K562 (cell line): ENCODE measurements around the gene ZFPM1. TPM values are rescaled to one million over a fixed set of nuclear protein-coding genes. Genes with fewer than 3 reads are reported as not detected.

Experiments used
- ATAC-seq: fragments of 200-7000 bp; cut with Tn5 transposase; 3 replicates; pipeline ENCODE4 v1.9.1; 2020; ENCODE audit warnings: moderate library complexity
- BruUV-seq: library from RNA; stranded (reverse); fragments of 400-500 nt; replicated peaks from 2 replicates; lab custom pipeline; 2021; lab: Mats Ljungman, UMichigan
- CTCF ChIA-PET: fragments of 300-600 bp; formaldehyde crosslinking; extraction: SDS; loops from one replicate; lab custom pipeline; 2021; ENCODE audit warnings: low intra/inter-chr PET ratio; lab: Yijun Ruan, JAX
- POLR2A ChIA-PET: fragments of 300-600, 350-650 bp; sonication (Branson Sonifier 250); formaldehyde crosslinking; extraction: SDS; loops from one replicate; lab custom pipeline; 2021; ENCODE audit warnings: antibody characterized with exemption, inconsistent platforms; lab: Yijun Ruan, JAX
- DNase-seq, 4 experiments: peaks; one replicate each; pipeline versions ENCODE4 v3.0.0 to v3.0.0-alpha.2; 2011 to 2018; ENCODE audit warnings: low spot score in 3 of 4, mixed read lengths in 3 of 4; ENCODE audit errors: extremely low read depth in 1 of 4
- FAIRE-seq: peaks from 2 replicates; lab custom pipeline; 2011; peaks lifted over from hg19 to GRCh38; lab: Jason Lieb, UNC
- H2AFZ ChIP-seq: 2 replicates; pipeline ENCODE4 v1.6.0; 2011; ENCODE audit warnings: low read depth, low read length, control low read depth, inconsistent platforms
- H3K27ac ChIP-seq: fragments of 200-600 bp; 3 replicates; pipeline ENCODE4 v1.8.0; 2011; ENCODE audit warnings: low read depth, mild to moderate bottlenecking, control low read depth, inconsistent platforms, low read length, moderate library complexity, mixed read lengths; ENCODE audit errors: extremely low read depth
- H3K27me3 ChIP-seq, 2 experiments: fragments of 300-600 bp in 1 of 2; 2 replicates in 1 of 2; 3 replicates in 1 of 2; pipeline versions ENCODE4 v1.6.0 to v1.8.0; 2011; ENCODE audit warnings: inconsistent platforms in 2 of 2, low read length in 2 of 2, mild to moderate bottlenecking in 1 of 2, mixed read lengths in 1 of 2, moderate library complexity in 1 of 2; ENCODE audit not compliant: control insufficient read depth in 2 of 2, insufficient read depth in 2 of 2
- H3K36me3 ChIP-seq: fragments of 300-600 bp; 3 replicates; pipeline ENCODE4 v1.8.0; 2011; ENCODE audit warnings: mild to moderate bottlenecking, low read length, inconsistent platforms; ENCODE audit not compliant: control insufficient read depth, insufficient read depth
- H3K4me1 ChIP-seq, 2 experiments: fragments of 200-600 bp in 1 of 2; replicated peaks in 1 of 2; 2 replicates in 1 of 2; 3 replicates in 1 of 2; pipeline versions ENCODE4 v1.5.1 to v1.8.0; 2011; ENCODE audit warnings: inconsistent platforms in 2 of 2, low read length in 2 of 2, mild to moderate bottlenecking in 1 of 2, mixed read lengths in 1 of 2, moderate library complexity in 1 of 2; ENCODE audit not compliant: control insufficient read depth in 2 of 2, insufficient read depth in 2 of 2
- H3K4me2 ChIP-seq: 2 replicates; pipeline ENCODE4 v1.6.1; 2011; ENCODE audit warnings: low read length, control low read depth, inconsistent platforms, mixed read lengths; ENCODE audit not compliant: insufficient read depth
- H3K4me3 ChIP-seq: fragments of 200-600 bp; sonication (generic), shearing (Covaris generic); 2 replicates; pipeline ENCODE4 v1.5.1; 2016; ENCODE audit warnings: control low read depth, inconsistent platforms
- H3K79me2 ChIP-seq: fragments of 200-600 bp; 3 replicates; pipeline ENCODE4 v1.8.0; 2011; ENCODE audit warnings: low read length, inconsistent platforms; ENCODE audit not compliant: control insufficient read depth, insufficient read depth
- H3K9ac ChIP-seq, 2 experiments: 2 replicates each; pipeline versions ENCODE4 v1.6.0 to v1.6.1; 2011; ENCODE audit warnings: low read depth in 2 of 2, low read length in 2 of 2, control low read depth in 1 of 2, inconsistent platforms in 1 of 2, mild to moderate bottlenecking in 1 of 2, mixed read lengths in 1 of 2; ENCODE audit not compliant: insufficient read depth in 1 of 2
- H3K9me1 ChIP-seq: one replicate; pipeline ENCODE4 v1.6.0; 2011; ENCODE audit warnings: inconsistent platforms, mild to moderate bottlenecking, low read length, moderate library complexity; ENCODE audit not compliant: control insufficient read depth, insufficient read depth
- H3K9me3 ChIP-seq: replicated peaks from 2 replicates; pipeline ENCODE4 v1.5.1; 2011; ENCODE audit warnings: low read depth, low read length, inconsistent platforms; ENCODE audit not compliant: control insufficient read depth, insufficient read depth
- H4K20me1 ChIP-seq: replicated peaks from 2 replicates; pipeline ENCODE4 v1.6.1; 2011; ENCODE audit warnings: low read length, inconsistent platforms, mixed read lengths; ENCODE audit not compliant: control insufficient read depth, insufficient read depth
- ARID1B ChIP-seq: fragments of 450-650 bp; IDR thresholded peaks from 2 replicates; pipeline ENCODE4 v1.6.1; 2016; ENCODE audit warnings: antibody characterized with exemption, mild to moderate bottlenecking, inconsistent platforms
- BCOR ChIP-seq: fragments of 450-650 bp; IDR thresholded peaks from 2 replicates; pipeline ENCODE4 v1.6.1; 2016
- CBFA2T3 ChIP-seq: fragments of 450-650 bp; IDR thresholded peaks from 2 replicates; pipeline ENCODE4 v1.6.1; 2017
- CBX2 ChIP-seq: fragments of 200-600 bp; sonication (generic); IDR thresholded peaks from one replicate; pipeline ENCODE4 v1.6.1; 2012; ENCODE audit warnings: mild to moderate bottlenecking, low read length, inconsistent platforms; ENCODE audit not compliant: insufficient read depth, poor library complexity, severe bottlenecking
- ESRRB ChIP-seq: fragments of 250-450 bp; sonication (Bioruptor Pico); IDR thresholded peaks from 2 replicates; pipeline ENCODE4 v1.5.0; 2020; ENCODE audit warnings: mild to moderate bottlenecking, moderate library complexity, borderline replicate concordance
- HMG20A ChIP-seq: fragments of 450-650 bp; formaldehyde crosslinking; conservative IDR thresholded peaks from 2 replicates; pipeline ENCODE4 v1.4.0; 2020; ENCODE audit warnings: mild to moderate bottlenecking, mixed read lengths
- HMGN3 ChIP-seq: IDR thresholded peaks from 2 replicates; pipeline ENCODE4 v1.6.1; 2011; ENCODE audit warnings: borderline replicate concordance, low read depth, mild to moderate bottlenecking, mixed read lengths, low read length; ENCODE audit not compliant: insufficient read length; ENCODE audit errors: extremely low read depth
- KAT7 ChIP-seq: sonication (generic); formaldehyde crosslinking; IDR thresholded peaks from 2 replicates; pipeline ENCODE4 v1.8.0; 2022; ENCODE audit warnings: missing genetic modification reagents, mild to moderate bottlenecking, borderline replicate concordance
- KDM1A ChIP-seq, 2 experiments: fragments of 450-650 bp; IDR thresholded peaks; 2 replicates each; pipeline ENCODE4 v1.6.1; 2016; ENCODE audit warnings: mild to moderate bottlenecking in 2 of 2
- PPARD ChIP-seq: fragments of 250-450 bp; sonication (Bioruptor Pico); IDR thresholded peaks from 2 replicates; pipeline ENCODE4 v1.8.0; 2022; ENCODE audit warnings: inconsistent platforms, mild to moderate bottlenecking, moderate library complexity
- RBM39 ChIP-seq: fragments of 200-400 bp; formaldehyde crosslinking; optimal IDR thresholded peaks from 2 replicates; pipeline ENCODE3; 2018; ENCODE audit warnings: low read depth, low read length
- RCOR1 ChIP-seq, 2 experiments: IDR thresholded peaks; 2 replicates each; pipeline ENCODE4 v1.6.1; 2012; ENCODE audit warnings: low read depth in 2 of 2, low read length in 2 of 2, borderline replicate concordance in 1 of 2, improper control_type of control experiment in 1 of 2
- RFX5 ChIP-seq: IDR thresholded peaks from 2 replicates; pipeline ENCODE4 v1.6.1; 2011; ENCODE audit warnings: low read depth, mild to moderate bottlenecking, improper control_type of control experiment, low read length
- SMAD2 ChIP-seq: fragments of 150-350 bp; IDR thresholded peaks from 2 replicates; pipeline ENCODE4 v1.6.1; 2014; ENCODE audit warnings: low read depth, mild to moderate bottlenecking, low read length
- SMARCA5 ChIP-seq: fragments of 450-650 bp; IDR thresholded peaks from 2 replicates; pipeline ENCODE4 v1.6.1; 2016
- TAF9B ChIP-seq: fragments of 450-650 bp; IDR thresholded peaks from 2 replicates; pipeline ENCODE4 v1.6.1; 2018; ENCODE audit warnings: mild to moderate bottlenecking; ENCODE audit not compliant: partially characterized antibody
- U2AF2 ChIP-seq: fragments of 200-400 bp; formaldehyde crosslinking; optimal IDR thresholded peaks from 2 replicates; pipeline ENCODE3; 2017; ENCODE audit warnings: low read depth, mild to moderate bottlenecking, low read length
- WGBS: fragments of 100-300 bp; shearing (Covaris generic); methylation state at CpG from one replicate; pipeline ENCODE4 v1.1.6; 2016; ENCODE audit warnings: low coverage, mixed read lengths; ENCODE audit not compliant: insufficient coverage; ENCODE audit errors: missing lambda C conversion rate; 5-methylcytosine and 5-hydroxymethylcytosine counted together
- in situ Hi-C: fragments of 300-500 bp; cut with MboI; formaldehyde crosslinking; loops from 4 replicates; pipeline ENCODE4 v1.15.0; 2018; ENCODE audit warnings: inconsistent platforms, mixed read lengths
- intact Hi-C: fragments of 100-400 bp; cut with micrococcal nuclease; formaldehyde crosslinking; loops from 2 replicates; pipeline ENCODE4 v1.14.2; 2022
- polyA plus RNA-seq, 8 experiments: library from polyadenylated mRNA; depleted of rRNA in 4 of 8; stranded (reverse) in 5 of 8; unstranded in 3 of 8; fragments of >200 nt; fragmentation: Nextera tagmentation in 2 of 8; fragmentation: Illumina TruSeq in 1 of 8; extraction: Ambion mirVana in 2 of 8; extraction: Trizol in 1 of 8; gene quantifications; 2 replicates each; pipeline versions ENCODE4 v1.2.1 to v1.2.3, GENCODE V29; 2011 to 2014; ENCODE audit warnings: inconsistent platforms in 1 of 8, missing spikeins in 1 of 8
- total RNA-seq, 7 experiments: library from RNA; depleted of rRNA in 6 of 7; stranded (reverse); fragments of >200 nt in 6 of 7; fragmentation: Illumina TruSeq in 2 of 7; extraction: Trizol in 2 of 7; gene quantifications; 2 replicates each; pipeline versions ENCODE4 v1.2.1 to v1.2.3, GENCODE V29; 2011 to 2021; ENCODE audit warnings: low replicate concordance in 1 of 7
- TF ChIP-seq, protein P1 (sequence below): fragments of 250-450 bp; sonication (Bioruptor Pico); IDR thresholded peaks from 2 replicates; pipeline ENCODE4 v1.8.0; 2021; ENCODE audit warnings: borderline replicate concordance, mild to moderate bottlenecking, moderate library complexity; ENCODE audit not compliant: poor library complexity, severe bottlenecking
- TF ChIP-seq, protein P2 (sequence below): fragments of 250-450 bp; sonication (Bioruptor Pico); IDR thresholded peaks from 2 replicates; pipeline ENCODE4 v1.5.0; 2020; ENCODE audit warnings: mild to moderate bottlenecking

Gene ZFPM1
- total and polyA plus RNA-seq, 9 of the 15 experiments (the other 6 are each of a cell fraction or from before 2014, with no cell fraction given), result 0.03 to 35.9 (median 1.4) TPM

DNA sequence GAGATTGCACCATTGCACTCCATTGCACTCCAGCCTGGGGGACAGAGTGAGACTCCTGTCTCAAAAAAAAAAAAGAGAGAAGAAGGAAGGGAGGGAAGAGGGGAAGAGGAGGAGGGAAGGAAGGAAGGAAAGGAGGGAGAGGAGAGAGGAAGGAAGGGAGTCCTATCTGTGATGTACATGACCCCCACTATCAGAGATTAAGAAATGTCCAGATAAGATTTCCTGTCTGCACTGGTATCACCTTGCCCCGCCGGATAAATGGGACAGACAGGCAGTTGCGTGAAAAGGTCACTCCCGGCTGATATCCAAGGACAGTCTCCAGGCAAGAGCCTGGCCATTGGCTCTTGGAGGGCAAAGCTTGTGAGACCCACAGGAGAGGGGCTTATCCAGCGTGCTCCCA, 5.2 kb upstream of the ZFPM1 start (continued):
- TF ChIP-seq RBM39, result no peak
- TF ChIP-seq ARID1B, result peak; percentile 47; the same call in 1 of the 2 replicates
- TF ChIP-seq PPARD (CRISPR knock-in tag), result no peak
- TF ChIP-seq ESRRB, result no peak
- peak; percentile 45 for TF ChIP-seq CBFA2T3
- no peak for TF ChIP-seq HMGN3
- no peak for TF ChIP-seq SMAD2

DNA sequence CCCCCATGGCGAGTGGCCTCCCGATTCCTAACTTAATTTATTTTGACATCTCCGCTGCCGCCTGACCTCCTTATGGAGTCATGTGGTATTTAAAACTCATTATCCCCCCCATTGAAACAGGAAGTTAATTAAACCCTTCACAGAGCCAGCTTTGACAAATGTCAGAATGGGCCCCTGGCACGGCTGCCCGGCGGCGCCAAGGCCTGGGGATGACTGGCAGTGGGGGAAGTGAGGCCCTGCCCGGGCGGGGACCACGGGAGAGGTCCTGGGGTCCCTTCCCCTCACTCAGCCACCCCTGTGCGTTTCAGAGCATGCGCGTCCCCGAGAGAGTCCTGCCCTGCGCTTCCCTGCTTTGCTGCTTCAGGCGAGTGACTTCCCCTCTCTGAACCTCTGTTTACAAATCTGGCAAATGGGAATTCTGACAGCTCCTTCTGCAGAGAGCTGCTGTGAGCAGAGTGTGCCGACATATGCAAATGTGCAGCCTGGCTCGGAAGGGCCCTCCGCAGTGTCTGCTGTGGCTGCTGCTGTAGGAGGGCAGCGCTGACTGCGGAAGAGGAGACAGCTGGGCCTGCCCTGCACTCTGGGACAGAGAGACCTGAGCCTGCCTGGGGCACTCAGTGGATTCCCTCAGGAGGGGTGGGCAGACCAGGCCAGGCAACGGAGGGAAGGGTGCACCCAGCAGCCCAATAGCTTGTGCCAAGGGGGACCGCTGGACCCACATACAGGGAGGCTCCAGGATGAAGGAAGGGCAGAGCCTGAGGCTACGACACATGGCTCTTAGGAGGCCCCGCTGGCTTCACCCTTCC, 4.4 kb upstream of the ZFPM1 start:
- DNase-seq, result no peak
- H3K9ac ChIP-seq, result peak overlapping the region in 1 of 2 experiments; percentile 73; a peak in 1 of 4 replicates
- CTCF ChIA-PET, result no interaction called here
- H3K27ac ChIP-seq, result no peak overlapping the region
- in situ Hi-C loops, result loop anchor here (10.0 kb wide), 1 partner anchor 76 kb away; no protein-coding TSS in a partner anchor
- no TSS peak for BruUV-seq
- H3K9me3 ChIP-seq, result no peaks in the 10 kb centered on the region
- peaks cover 8% of the 10 kb centered on the region for H3K79me2 ChIP-seq
- H4K20me1 ChIP-seq, result no peaks in the 10 kb centered on the region
- no peaks in the 10 kb centered on the region for H3K9me1 ChIP-seq
- POLR2A ChIA-PET, result interaction anchor here (0.7 to 1.1 kb wide), 2 partner anchors 11 to 18 kb away, joined by 3 read pairs; no protein-coding TSS in a partner anchor
- H3K4me1 ChIP-seq, result peaks cover 25 to 82% of the 10 kb centered on the region in 2 experiments
- no peak overlapping the region for H3K4me3 ChIP-seq
- H2AFZ ChIP-seq, result peak overlapping the region; percentile 4; the same call in 1 of the 2 replicates
- H3K4me2 ChIP-seq, result no peak overlapping the region
- H3K27me3 ChIP-seq, result no peaks in the 10 kb centered on the region
- ATAC-seq, result no peak
- no peaks in the 10 kb centered on the region for H3K36me3 ChIP-seq
- 64% methylated on average over 23 of the region's 26 CpGs for WGBS
- no peak for FAIRE-seq
- intact Hi-C loops, result no loop called here
- TF ChIP-seq RCOR1 (IDR thresholded peaks at IDR 0.05; ENCODE audit: borderline replicate concordance in 1 of 2, low read depth in 2 of 2, low read length in 2 of 2) (peak in 1 of 2 experiments; percentile 40; a peak in 1 of 4 replicates), U2AF2 (no peak), CBX2 (no peak), SMARCA5 (peak; percentile 64; the same call in 1 of the 2 replicates), RFX5 (no peak), HMG20A (no peak), BCOR (peak; percentile 79), TAF9B (no peak), KDM1A (IDR thresholded peaks at IDR 0.05) (peak in 1 of 2 experiments; percentile 58; a peak in 1 of 4 replicates), KAT7 (CRISPR knock-in tag) (no peak)
- TF ChIP-seq, protein P1, sequence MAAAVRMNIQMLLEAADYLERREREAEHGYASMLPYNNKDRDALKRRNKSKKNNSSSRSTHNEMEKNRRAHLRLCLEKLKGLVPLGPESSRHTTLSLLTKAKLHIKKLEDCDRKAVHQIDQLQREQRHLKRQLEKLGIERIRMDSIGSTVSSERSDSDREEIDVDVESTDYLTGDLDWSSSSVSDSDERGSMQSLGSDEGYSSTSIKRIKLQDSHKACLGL (CRISPR knock-in tag), result no peak
- TF ChIP-seq, protein P2, sequence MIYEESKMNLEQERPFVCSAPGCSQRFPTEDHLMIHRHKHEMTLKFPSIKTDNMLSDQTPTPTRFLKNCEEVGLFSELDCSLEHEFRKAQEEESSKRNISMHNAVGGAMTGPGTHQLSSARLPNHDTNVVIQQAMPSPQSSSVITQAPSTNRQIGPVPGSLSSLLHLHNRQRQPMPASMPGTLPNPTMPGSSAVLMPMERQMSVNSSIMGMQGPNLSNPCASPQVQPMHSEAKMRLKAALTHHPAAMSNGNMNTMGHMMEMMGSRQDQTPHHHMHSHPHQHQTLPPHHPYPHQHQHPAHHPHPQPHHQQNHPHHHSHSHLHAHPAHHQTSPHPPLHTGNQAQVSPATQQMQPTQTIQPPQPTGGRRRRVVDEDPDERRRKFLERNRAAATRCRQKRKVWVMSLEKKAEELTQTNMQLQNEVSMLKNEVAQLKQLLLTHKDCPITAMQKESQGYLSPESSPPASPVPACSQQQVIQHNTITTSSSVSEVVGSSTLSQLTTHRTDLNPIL (CRISPR knock-in tag), result no peak
